ENCODE measurements around the gene ADAMTS6.
"Not testable (repeated sequence)": the region's sequence is repeated elsewhere in the genome, so short reads cannot be mapped to it uniquely, and the experiment has no call there.

The ADAMTS6 gene

GRCh38 chr5:65364907-65365306, 116.8 kb downstream of the ADAMTS6 start:
- DNase-seq, result no peak

GRCh38 chr5:65363499-65363898, 118.2 kb downstream of the ADAMTS6 start:
- no peak for DNase-seq

GRCh38 chr5:65359981-65360380, 121.7 kb downstream of the ADAMTS6 start:
- no peak for DNase-seq

DNA sequence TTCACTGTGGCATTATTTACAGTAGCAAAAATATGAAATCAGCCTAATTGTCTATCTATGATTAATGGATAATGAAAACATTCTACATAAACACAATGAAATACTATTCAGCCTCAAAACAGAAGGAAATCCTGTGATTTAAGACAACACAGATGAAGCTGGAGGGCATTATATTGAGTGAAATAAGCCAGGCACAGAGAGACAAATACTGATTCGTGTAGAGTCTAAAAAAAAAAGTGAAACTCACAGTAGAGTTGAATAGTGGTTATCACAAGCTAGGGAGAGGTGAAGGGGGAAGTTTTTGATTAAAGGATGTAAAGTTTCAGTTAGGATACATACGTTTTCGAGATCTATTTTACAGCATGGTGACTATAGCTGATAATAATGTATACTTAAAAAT, 122.2 kb downstream of the ADAMTS6 start:
- no peak for DNase-seq

- no peak for DNase-seq
Measured at GRCh38 chr5:65356274-65356673, 125.4 kb downstream of the ADAMTS6 start.

DNA sequence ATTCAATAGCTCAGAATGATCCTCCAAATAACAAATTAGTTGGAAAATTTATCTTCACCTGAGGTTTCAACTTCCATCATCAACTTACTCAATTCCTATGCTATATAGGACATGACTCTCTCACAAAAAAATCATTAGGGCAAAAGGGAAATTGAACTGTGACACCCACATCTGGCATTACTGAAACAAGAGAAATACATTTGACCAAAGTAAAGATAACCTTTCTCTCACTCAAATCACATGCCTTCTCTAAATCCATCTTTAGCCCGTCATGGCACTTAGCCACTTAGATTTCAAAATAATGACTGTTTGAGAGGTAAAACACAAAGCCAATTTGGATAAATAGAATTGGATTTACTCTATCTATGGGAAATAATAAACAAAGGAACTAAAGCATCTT, 126.4 kb downstream of the ADAMTS6 start:
- DNase-seq, result no peak

DNA sequence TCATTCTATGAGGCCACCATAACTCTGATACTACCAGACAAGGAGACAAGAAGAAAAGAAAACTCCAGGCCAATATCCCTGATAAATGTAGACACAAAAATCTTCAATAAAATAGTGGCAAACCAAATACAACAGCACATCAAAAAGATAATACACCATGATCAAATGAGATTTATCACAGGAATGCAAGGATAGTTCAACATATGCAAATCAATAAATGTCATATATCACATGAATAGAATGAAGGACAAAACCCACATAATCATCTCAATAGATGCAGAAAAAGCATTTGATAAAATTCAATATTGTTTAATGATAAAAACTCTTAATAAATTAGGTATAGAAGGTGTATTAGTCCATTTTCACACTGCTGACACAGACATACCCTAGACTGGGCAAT, 139.9 kb downstream of the ADAMTS6 start:
- DNase-seq, result no peak

DNA sequence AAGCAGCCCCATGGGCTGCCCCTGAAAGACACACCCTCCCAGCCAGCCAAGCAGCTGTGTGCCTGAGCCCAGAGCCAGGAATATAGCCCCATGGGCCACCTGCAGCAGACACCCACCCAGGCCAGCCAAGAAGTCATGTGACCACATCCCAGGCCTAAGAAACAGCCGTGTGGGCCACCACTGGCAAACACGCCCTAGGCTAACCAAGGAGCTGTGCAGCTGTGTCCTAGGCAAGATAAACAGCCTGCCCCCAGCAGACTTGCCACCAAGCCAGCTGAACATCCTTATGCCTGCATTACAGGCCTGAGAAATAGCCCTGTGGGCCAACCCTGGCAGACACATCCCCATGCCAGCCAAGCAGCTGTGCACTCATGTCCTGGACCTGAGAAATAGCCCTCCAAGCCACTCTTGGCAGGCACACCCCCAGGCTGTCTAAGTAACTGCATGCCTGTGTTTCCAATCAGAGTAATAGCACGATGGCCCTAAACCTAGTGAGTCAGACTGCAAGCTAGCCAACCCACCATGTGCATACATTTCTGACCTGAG, 143.0 kb downstream of the ADAMTS6 start:
- no peak for DNase-seq

GRCh38 chr5:65334077-65334476, 147.6 kb downstream of the ADAMTS6 start:
- no peak for DNase-seq

- DNase-seq, result no peak
Measured at GRCh38 chr5:65332591-65332990, 149.1 kb downstream of the ADAMTS6 start.

DNA sequence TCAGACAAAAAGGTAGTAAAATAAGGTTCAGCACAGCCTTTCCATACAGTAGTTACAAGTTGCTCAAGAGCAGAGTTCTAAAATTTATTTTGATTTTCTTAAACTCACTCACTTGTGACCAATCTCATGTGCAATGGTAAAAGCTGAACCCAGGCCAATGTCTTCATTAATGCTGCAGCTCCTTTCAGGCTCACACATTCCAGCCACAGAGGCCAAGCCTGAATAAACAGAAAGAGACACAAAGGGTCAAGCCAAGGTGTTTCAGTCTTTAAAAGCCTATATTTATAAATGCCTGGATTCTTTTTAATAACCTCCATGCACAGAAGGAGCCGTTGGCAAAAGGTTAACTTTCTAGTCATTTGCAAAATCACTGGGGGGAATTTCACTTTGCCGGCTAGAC, 152.5 kb downstream of the ADAMTS6 start:
- DNase-seq, result peak; percentile 15

GRCh38 chr5:65327582-65327981, 154.1 kb downstream of the ADAMTS6 start:
- DNase-seq, result peak; percentile 41

GRCh38 chr5:65326922-65327321, 154.8 kb downstream of the ADAMTS6 start:
- DNase-seq, result peak; percentile 71

DNA sequence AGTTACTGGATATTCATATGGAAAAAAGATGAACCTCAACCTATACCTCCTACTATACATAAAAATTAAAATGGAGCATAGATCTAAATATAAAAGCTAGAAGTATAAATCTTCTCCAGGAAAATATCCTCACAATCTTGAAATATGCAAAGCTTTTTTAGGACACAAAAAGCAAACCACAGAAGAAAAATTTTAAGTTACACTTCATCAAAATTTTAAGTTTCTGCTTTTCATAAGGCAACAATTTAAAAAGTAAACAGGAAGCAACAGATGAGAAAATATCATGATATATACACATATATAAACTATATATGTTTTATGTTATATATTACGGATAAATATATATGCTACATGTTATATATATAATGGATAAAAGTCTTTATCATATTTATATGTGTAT, 157.5 kb downstream of the ADAMTS6 start:
- no peak for DNase-seq

- DNase-seq, result not testable (repeated sequence)
Measured at GRCh38 chr5:65320704-65321103, 161.0 kb downstream of the ADAMTS6 start.

DNA sequence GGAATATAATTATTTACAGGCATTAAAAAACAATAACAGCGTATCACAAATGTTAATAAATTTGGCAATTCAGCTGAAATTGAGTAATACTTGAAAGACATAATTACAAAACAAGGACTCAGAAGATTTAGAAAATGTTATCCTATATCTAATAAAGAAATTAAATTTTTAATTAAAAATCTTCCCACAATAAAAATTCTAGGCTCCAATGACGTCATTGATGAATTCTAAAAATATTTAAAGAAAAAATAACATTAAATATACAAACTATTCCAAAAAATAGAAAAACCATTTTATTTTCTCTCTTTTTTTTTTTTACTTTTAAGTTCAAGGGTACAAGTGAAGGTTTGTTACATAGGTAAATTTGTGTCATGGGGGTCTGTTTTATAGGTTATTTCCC, 161.5 kb downstream of the ADAMTS6 start:
- DNase-seq, result no peak

DNA sequence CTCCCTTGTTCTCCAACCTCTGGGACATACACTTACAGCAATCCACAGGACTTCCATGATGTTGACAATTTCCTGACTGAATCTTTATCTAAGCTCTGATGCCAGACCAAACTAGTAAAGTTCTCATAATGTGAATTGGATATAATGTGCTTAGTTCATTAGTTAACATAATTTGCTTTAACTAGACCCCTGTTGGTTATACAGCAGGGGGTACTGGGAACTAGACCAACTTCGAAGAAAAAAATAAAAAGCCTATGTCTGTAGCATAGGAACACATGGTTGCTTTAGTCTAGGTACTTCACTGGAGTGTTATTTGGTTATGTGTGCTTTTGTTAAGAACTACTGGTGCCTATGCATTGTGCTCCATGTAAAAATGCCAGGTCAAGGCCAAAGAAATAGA, 173.8 kb downstream of the ADAMTS6 start:
- DNase-seq, result no peak

GRCh38 chr5:65307088-65307487, 174.6 kb downstream of the ADAMTS6 start:
- peak; percentile 47 for DNase-seq

DNA sequence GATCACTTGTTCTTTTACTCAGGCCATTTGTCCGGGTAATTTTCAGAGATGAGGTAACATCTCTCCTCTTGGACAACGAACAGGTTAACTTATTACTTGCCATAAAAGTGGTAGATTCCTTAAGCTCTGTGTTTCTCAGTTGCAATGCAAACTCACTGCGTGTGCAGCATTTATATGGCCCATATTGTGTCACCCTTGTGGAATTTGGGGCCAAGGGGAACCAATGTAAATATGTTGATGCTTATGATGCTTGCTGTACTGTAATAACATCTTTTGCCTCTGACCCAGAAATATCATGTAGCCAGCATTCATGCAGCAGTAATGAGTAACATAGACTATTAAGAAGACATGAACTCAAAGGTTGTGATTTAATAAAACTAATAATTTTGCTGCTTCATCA, 175.8 kb downstream of the ADAMTS6 start:
- DNase-seq, result peak; percentile 73

DNA sequence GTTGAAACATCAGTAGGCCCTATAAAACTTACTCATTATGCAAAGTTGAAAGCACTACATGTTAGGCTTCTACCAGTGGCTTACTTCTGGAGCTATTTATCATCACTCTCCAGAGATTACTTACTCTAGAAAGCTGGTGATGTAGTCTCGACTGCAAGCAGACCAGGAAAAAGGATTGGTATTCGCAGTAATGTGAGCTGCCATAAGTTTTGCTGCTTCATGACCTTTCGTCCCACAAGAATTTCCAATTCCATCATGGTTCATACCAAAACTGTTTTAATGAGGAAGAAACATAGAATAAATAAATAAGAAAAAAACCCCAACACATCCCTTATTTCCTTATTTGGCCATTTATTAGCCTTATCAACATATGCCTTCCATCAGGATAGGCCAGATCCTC, 181.9 kb downstream of the ADAMTS6 start:
- peak; percentile 90 for DNase-seq

DNA sequence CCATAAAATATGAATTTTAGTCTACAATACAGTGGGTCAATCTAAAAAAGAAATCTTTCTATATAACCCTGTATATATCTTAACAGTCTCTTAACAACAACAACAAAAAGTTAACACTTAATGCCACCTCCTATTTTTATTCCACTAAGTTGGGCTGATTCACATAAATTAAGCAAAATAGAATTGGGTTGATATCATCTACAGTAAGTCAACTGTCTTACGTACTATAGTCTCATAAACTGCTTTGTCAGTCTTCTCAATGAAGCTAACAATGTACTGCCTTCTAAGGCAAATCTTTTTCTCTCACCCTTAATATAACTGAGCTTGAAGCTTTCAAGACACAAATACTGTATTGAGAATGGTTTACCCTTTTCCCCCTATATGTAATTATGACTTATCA, 185.7 kb downstream of the ADAMTS6 start:
- DNase-seq, result no peak

GRCh38 chr5:65292196-65292595, 189.5 kb downstream of the ADAMTS6 start:
- no peak for DNase-seq

DNA sequence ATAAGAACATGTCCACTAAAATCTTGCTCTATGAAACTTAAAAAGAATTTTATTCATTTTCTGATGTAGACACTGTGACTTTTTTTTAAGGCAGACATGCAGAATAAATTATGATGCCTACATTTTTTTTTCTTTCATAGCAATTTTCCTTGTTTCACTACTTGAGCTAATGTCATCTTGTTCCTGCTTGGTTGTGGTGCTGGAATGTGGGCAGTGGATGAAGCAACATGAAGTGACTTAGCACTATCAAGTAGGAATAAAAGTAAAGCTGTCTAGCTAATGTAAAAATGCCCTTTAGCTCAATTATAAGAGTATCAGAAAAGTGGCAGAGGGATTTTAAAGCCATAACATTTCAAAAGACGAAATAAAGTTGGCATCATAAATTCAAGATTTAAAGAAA, 191.0 kb downstream of the ADAMTS6 start:
- DNase-seq, result peak; percentile 16

- no peak for DNase-seq
Measured at GRCh38 chr5:65288657-65289056, 193.1 kb downstream of the ADAMTS6 start.

DNA sequence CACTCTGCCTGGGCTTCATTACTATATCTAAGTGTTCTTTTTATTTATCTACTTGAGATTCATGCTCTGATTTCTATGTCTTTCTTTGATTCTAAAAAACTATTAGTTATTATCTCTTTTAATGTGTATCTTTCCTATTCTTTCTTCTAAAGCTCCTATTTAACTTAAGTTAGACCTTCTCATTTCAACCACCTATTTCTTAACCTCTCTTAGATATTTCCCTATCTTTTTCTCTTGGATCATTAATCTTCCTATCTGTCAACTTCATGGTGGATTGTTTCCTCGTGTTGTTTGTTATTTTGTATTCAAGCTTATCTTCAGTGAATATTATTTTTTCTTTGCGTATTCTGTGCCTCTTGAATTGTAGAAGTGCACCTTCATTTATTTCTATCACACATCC, 202.1 kb downstream of the ADAMTS6 start:
- DNase-seq, result no peak
